Kidney capillary endothelial cell (primary cell): ENCODE measurements around the gene ST8SIA6.
"Not testable (repeated sequence)": the region's sequence is repeated elsewhere in the genome, so short reads cannot be mapped to it uniquely, and the experiment has no call there.

ENCODE experiments used
- DNase-seq: peaks from one replicate; pipeline ENCODE4 v3.0.0-alpha.2; 2018; ENCODE audit warnings: low spot score

The ST8SIA6 gene

DNA sequence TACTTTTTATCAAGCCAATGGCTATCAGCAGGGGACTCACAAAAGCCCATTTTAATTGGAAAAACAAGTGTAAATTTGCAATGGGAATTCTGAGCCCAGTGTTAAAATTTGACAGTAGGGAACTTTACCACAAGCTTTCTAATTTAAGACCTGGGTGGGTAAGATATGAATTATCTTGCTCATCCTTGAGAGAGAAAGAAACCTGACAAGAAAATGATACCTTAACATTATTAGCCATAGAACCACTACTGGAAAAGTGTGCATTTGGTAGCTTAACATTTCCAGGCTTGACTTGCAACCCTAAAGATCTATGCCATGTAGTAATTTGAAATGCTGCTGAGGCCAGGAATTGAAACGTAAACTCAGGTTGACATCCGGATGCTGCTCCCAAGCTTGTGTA, 2.7 kb upstream of the ST8SIA6 start:
- no peak for DNase-seq

GRCh38 chr10:17456032-17456548, 1.7 kb upstream of the ST8SIA6 start:
- no peak for DNase-seq

DNA sequence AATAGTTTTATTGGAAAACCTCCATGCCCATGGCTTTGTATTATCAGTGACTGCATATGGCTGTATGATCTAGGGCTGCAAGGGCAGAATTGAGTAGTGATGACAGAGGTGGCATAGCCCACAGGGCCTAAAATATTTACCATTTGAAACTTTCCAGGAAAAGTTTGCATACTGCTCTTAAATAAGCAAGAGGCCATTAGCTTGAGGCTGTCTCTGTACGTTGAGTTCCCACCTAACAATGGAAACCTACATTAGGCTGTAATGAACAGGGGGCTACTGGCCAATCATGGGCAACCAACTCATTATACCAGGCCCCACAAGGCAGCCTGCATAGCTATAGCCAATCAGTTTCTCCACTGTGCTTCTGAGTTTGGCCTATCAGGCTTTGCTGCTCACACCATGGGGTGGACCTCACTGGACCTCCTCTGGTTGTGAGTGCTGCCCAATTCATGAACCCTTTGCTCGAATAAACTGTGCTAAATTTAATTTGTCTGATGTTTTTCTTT, 673 bp upstream of the ST8SIA6 start:
- no peak for DNase-seq

DNA sequence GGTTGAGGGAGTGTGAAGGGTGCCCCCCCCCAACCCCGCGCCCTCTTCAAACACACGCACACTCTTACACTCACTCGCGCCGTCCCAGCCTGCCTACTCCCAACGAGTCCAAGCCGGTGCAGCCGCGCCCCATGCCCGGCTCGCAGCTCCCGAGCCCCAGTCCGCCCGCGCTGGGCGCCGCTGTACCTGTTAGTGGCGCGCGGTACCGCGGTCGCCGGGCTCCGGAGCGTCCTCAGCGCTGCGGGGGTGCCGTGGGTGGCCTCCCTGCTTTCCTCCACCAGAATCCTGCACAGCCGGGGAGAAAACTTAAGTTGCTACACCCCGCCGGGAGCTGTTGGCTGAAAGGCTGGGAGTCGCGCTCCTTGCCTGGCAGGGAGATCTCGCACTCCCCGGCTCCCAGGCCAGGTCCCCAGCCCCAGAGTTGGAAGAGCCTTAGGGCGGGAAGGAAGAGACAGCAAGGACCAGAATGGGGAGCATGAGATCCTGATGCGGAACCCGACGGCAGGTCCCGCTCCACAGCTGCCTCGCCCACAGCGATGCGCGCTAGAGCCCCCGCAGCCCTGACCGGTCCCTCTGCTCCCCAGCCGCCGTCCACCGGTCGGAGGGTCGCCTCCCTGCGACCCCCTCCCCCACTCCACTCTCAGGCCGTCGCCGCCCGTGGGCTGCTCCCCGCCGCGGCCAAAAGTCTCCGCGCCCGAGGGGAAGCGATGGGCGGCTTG, 863 bp downstream of the ST8SIA6 start:
- DNase-seq, result no peak

GRCh38 chr10:17453035-17453372, 1.4 kb downstream of the ST8SIA6 start:
- DNase-seq, result no peak

- no peak for DNase-seq
Measured at GRCh38 chr10:17452060-17452841, 2.1 kb downstream of the ST8SIA6 start.

GRCh38 chr10:17450024-17450423, 4.4 kb downstream of the ST8SIA6 start:
- no peak for DNase-seq

DNA sequence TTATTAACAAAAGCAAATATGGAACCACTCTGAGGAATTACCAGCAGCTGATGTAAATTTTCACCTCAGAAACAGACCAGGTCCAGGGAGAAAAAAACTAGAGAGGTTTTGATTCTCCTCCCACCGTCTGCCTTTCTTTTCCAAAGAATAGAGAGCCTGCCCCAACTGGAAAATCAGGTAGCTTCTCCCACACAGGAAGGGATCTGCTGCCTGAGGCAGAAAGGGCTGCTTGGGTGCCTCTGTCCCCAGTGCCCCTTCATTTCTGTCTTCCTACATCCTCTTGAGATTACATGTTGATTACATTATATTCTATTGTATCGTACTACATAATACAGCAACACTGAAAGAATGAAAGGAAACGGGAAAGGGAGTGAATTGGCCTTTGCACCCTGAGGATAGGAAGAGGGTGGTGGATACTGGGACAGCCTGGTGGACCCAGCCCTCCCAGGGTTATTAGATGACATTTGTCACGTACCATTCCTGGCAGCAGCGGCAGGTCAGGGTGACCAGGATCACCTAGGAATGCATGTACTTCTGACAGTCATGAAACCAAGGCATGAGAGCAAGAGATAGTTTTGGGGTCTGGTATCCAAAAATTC, 8.9 kb downstream of the ST8SIA6 start:
- no peak for DNase-seq

DNA sequence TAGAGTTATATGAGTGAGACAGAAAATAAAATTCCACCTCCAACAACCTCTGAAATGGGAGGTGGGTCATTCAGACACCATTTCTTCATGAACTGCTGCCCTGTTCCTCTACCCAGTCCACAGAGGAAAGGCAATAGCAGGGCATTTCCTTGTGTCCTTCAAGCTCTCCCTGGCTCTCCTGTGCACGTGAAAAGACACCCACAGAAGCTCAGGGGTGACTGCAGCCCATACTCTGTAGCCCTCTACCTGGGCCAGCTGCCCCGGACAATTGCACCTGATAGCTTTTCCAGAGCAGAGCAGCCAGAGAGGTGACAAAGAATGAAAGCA, 10.0 kb downstream of the ST8SIA6 start:
- no peak for DNase-seq

- DNase-seq, result no peak
Measured at GRCh38 chr10:17443707-17444387, 10.5 kb downstream of the ST8SIA6 start.

- no peak for DNase-seq
Measured at GRCh38 chr10:17438583-17438982, 15.8 kb downstream of the ST8SIA6 start.

GRCh38 chr10:17436578-17436977, 17.8 kb downstream of the ST8SIA6 start:
- DNase-seq, result not testable (repeated sequence)

DNA sequence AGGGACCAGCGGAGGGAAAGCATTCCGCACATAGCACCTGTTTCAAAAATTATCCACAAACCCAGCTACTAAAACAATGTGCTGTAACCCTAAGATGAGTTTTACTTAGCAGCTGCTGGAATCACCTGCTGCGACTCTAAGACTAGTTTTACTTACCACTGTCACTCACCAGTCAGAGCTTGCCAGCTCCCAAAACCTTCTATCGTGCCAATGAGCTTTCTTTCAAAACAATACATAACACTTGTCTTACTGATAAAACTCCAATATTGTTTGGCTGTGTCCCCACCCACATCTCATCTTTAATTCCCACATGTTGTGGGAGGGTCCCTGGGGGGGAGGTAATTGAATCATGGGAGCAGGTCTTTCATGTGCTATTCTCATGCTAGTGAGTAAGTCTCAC, 18.4 kb downstream of the ST8SIA6 start:
- DNase-seq, result no peak

- no peak for DNase-seq
Measured at GRCh38 chr10:17435187-17435586, 19.2 kb downstream of the ST8SIA6 start.

DNA sequence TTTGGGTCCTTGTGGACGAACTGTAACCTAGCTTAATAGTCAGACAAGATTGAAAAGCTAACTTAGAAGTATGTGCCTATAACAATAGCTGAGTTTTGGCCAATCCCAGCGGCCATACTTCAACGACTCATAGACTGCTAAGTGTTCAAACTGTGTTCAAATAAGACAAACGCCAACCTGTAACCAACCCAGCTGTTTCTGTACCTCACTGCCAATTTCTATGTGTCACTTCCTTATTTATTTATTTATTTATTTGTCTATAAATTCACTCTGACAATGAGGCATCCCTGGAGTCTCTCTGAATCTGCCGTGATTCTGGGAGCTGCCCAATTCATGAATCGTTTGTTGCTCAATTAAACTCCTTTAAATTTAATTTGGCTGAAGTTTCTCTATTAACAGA, 21.7 kb downstream of the ST8SIA6 start:
- no peak for DNase-seq

- no peak for DNase-seq
Measured at GRCh38 chr10:17431871-17432311, 22.5 kb downstream of the ST8SIA6 start.

DNA sequence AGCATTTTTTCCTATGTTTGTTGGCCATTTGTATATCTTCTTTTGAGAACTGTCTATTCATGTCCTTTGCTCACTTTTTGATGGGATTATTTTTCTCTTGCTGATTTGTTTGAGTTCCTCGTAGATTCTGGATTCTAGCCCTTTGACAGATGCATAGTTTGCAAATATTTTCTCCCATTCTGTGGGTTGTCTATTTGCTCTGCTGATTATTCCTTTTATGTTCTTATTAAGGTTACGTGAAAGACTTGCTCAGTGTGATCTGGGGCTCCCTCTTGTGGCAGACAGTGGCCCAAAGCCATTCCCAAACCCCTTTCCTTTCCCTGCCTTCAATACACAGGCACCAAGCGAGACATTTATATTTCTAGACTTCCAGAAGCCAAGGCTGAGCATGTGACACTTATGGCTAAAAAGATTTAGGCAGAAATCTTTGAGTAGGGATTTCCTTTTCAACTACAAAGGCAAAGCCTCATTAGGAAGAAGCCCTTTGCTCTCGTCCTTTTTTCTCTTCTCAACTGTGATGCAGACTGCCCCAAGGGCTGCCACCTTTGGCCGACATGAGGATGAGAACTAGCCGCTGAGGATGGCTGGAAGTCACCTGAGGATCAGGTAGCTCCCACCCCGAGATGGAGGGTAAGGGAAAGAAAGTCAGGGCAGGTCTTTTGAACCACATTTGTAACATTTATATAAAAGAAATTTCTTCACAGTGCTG, 23.6 kb downstream of the ST8SIA6 start:
- peak; percentile 67 for DNase-seq

GRCh38 chr10:17429490-17429889, 24.9 kb downstream of the ST8SIA6 start:
- no peak for DNase-seq

GRCh38 chr10:17428351-17429097, 25.9 kb downstream of the ST8SIA6 start:
- DNase-seq, result no peak

DNA sequence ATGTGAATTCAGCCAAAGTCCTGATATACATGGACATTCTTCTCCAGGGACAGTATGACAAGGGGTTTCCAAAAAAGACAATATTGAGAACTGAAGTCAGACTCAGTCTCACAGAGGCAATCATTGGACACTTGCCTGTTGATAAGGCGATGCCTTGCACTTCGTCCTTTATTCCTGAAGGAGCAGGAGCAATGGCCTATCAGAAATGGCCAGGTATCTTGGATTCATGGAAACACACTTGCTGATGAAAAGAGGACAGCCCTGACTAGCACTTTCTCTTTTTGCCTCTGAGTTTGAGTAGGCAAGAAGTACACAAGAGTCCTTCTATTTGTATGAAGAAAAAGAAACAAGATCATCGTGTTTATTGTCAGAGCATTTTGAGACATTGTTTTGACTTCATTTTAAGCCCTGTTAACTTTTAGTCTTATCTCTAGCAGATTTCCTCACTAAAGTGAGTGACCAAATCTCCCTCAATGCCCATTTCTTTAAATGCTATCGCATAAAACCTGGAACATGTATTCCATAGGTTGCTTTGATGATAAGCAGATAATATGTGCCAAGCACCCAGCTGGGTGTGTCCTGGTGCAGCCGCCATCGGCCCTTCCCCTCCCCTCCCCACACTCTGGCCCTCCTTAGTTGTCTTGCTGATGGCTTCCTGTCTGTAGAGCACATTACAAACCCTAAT, 26.6 kb downstream of the ST8SIA6 start:
- no peak for DNase-seq
